ENCODE measurements around the gene SAFB.

DNA sequence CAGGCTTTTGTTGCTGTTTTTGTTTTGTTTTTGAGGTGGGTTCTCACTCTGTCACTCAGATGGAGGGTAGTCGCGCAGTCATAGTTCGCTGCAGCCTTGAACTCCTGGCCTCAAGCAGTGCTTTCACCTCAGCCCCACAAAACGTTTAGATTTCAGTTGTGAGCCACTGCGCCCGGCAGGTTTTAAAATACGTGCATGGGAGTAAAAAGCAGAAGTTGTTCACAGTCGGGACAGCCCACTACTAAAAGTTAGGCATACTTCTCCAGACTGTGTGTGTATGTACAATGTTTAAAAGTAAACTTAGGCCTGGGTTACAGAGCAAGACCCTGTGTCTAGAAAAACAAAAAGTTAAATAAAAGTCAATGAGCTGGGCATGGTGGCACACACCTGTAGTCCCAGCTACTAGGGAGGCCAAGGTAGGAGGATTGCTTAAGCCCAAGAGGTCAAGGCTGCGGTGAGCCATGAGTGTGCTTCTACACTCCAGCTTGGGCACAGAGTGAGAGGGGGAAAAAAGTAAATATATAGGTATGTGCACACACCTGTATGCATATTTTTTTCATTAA, 6.1 kb downstream of the SAFB start:
- TF ChIP-seq CTCF (conservative IDR thresholded peaks at IDR 0.05; ENCODE audit: low read depth, low read length), result no peak
- no peak for TF ChIP-seq EZH2 (IDR thresholded peaks at IDR 0.05; ENCODE audit: borderline replicate concordance, low read depth, low read length, poor library complexity, severe bottlenecking)

All from A673 (cell line).